ENCODE results near the gene TTC27.

Gene TTC27

GRCh38 chr2:32849456-32850194 is 221.8 kb downstream of the TTC27 start:
- DNase-seq (ENCODE audit: low read depth, low spot score), result no peak
- Histone ChIP-seq H3K4me3 (no peak overlapping the region), H3K9me3 (ENCODE audit: low read depth, low read length) (no peaks in the 10 kb centered on the region), H3K36me3 (ENCODE audit: insufficient read depth, low read length) (no peaks in the 10 kb centered on the region), H3K27ac (no peak overlapping the region), H3K9ac (ENCODE audit: insufficient read length) (no peak overlapping the region)
- TF ChIP-seq EZH2 (IDR thresholded peaks at IDR 0.05) (no peak), FOXP2 (optimal IDR thresholded peaks at IDR 0.05; ENCODE audit: control extremely low read depth, extremely low read length, insufficient read depth) (no peak), POLR2AphosphoS5 (IDR thresholded peaks at IDR 0.05; ENCODE audit: borderline replicate concordance, low read depth, low read length) (no peak)

- TF ChIP-seq EZH2 (IDR thresholded peaks at IDR 0.05) (no peak), FOXP2 (optimal IDR thresholded peaks at IDR 0.05; ENCODE audit: control extremely low read depth, extremely low read length, insufficient read depth) (no peak), POLR2AphosphoS5 (IDR thresholded peaks at IDR 0.05; ENCODE audit: borderline replicate concordance, low read depth, low read length) (no peak)
- Histone ChIP-seq H3K9me3 (ENCODE audit: low read depth, low read length) (no peaks in the 10 kb centered on the region), H3K36me3 (ENCODE audit: insufficient read depth, low read length) (no peaks in the 10 kb centered on the region), H3K4me3 (no peak overlapping the region), H3K27ac (no peak overlapping the region), H3K9ac (ENCODE audit: insufficient read length) (no peak overlapping the region)
- no peak for DNase-seq (ENCODE audit: low read depth, low spot score)
Observed at GRCh38 chr2:32851777-32852439, 224.1 kb downstream of the TTC27 start.

GRCh38 chr2:32852856-32853255 is 225.0 kb downstream of the TTC27 start:
- TF ChIP-seq EZH2 (IDR thresholded peaks at IDR 0.05) (no peak), FOXP2 (optimal IDR thresholded peaks at IDR 0.05; ENCODE audit: control extremely low read depth, extremely low read length, insufficient read depth) (no peak), POLR2AphosphoS5 (IDR thresholded peaks at IDR 0.05; ENCODE audit: borderline replicate concordance, low read depth, low read length) (no peak)
- no peaks in the 10 kb centered on the region for H3K36me3 ChIP-seq (ENCODE audit: insufficient read depth, low read length)

GRCh38 chr2:32856891-32857290 is 229.0 kb downstream of the TTC27 start:
- no peak overlapping the region for H3K4me3 ChIP-seq
- H3K9me3 ChIP-seq (ENCODE audit: low read depth, low read length), result no peaks in the 10 kb centered on the region
- DNase-seq (ENCODE audit: low read depth, low spot score), result no peak
- H3K36me3 ChIP-seq (ENCODE audit: insufficient read depth, low read length), result no peaks in the 10 kb centered on the region
- no peak overlapping the region for H3K9ac ChIP-seq (ENCODE audit: insufficient read length)
- H3K27ac ChIP-seq, result no peak overlapping the region
- no peak for TF ChIP-seq FOXP2 (optimal IDR thresholded peaks at IDR 0.05; ENCODE audit: control extremely low read depth, extremely low read length, insufficient read depth)
- TF ChIP-seq POLR2AphosphoS5 (IDR thresholded peaks at IDR 0.05; ENCODE audit: borderline replicate concordance, low read depth, low read length), result no peak
- no peak for TF ChIP-seq EZH2 (IDR thresholded peaks at IDR 0.05)

More at GRCh38 chr2:32852856-32853255, 225.0 kb downstream of the TTC27 start:
- Histone ChIP-seq H3K9ac (ENCODE audit: insufficient read length) (no peak overlapping the region), H3K4me3 (no peak overlapping the region), H3K27ac (no peak overlapping the region), H3K9me3 (ENCODE audit: low read depth, low read length) (no peaks in the 10 kb centered on the region)
- no peak for DNase-seq (ENCODE audit: low read depth, low spot score)

- TF ChIP-seq FOXP2 (optimal IDR thresholded peaks at IDR 0.05; ENCODE audit: control extremely low read depth, extremely low read length, insufficient read depth), result no peak
Observed at GRCh38 chr2:32858713-32859112, 230.9 kb downstream of the TTC27 start.

GRCh38 chr2:32860385-32860784 is 232.5 kb downstream of the TTC27 start:
- Histone ChIP-seq H3K9ac (ENCODE audit: insufficient read length) (no peak overlapping the region), H3K36me3 (ENCODE audit: insufficient read depth, low read length) (no peaks in the 10 kb centered on the region), H3K27ac (no peak overlapping the region), H3K4me3 (no peak overlapping the region), H3K9me3 (ENCODE audit: low read depth, low read length) (no peaks in the 10 kb centered on the region)
- no peak for TF ChIP-seq EZH2 (IDR thresholded peaks at IDR 0.05)
- TF ChIP-seq POLR2AphosphoS5 (IDR thresholded peaks at IDR 0.05; ENCODE audit: borderline replicate concordance, low read depth, low read length), result no peak
- TF ChIP-seq FOXP2 (optimal IDR thresholded peaks at IDR 0.05; ENCODE audit: control extremely low read depth, extremely low read length, insufficient read depth), result no peak
- DNase-seq (ENCODE audit: low read depth, low spot score), result no peak

More at GRCh38 chr2:32858713-32859112, 230.9 kb downstream of the TTC27 start:
- H3K36me3 ChIP-seq (ENCODE audit: insufficient read depth, low read length), result no peaks in the 10 kb centered on the region
- no peak overlapping the region for H3K27ac ChIP-seq
- H3K9me3 ChIP-seq (ENCODE audit: low read depth, low read length), result no peaks in the 10 kb centered on the region
- no peak for DNase-seq (ENCODE audit: low read depth, low spot score)
- H3K9ac ChIP-seq (ENCODE audit: insufficient read length), result no peak overlapping the region
- H3K4me3 ChIP-seq, result no peak overlapping the region

GRCh38 chr2:32862269-32863055 is 234.6 kb downstream of the TTC27 start:
- Histone ChIP-seq H3K4me3 (no peak overlapping the region), H3K36me3 (ENCODE audit: insufficient read depth, low read length) (no peaks in the 10 kb centered on the region), H3K9ac (ENCODE audit: insufficient read length) (no peak overlapping the region), H3K9me3 (ENCODE audit: low read depth, low read length) (no peaks in the 10 kb centered on the region), H3K27ac (no peak overlapping the region)
- no peak for TF ChIP-seq POLR2AphosphoS5 (IDR thresholded peaks at IDR 0.05; ENCODE audit: borderline replicate concordance, low read depth, low read length)
- no peak for TF ChIP-seq FOXP2 (optimal IDR thresholded peaks at IDR 0.05; ENCODE audit: control extremely low read depth, extremely low read length, insufficient read depth)
- no peak for TF ChIP-seq EZH2 (IDR thresholded peaks at IDR 0.05)
- no peak for DNase-seq (ENCODE audit: low read depth, low spot score)

GRCh38 chr2:32863326-32863725 is 235.5 kb downstream of the TTC27 start:
- TF ChIP-seq POLR2AphosphoS5 (IDR thresholded peaks at IDR 0.05; ENCODE audit: borderline replicate concordance, low read depth, low read length), result no peak
- H3K9ac ChIP-seq (ENCODE audit: insufficient read length), result no peak overlapping the region
- DNase-seq (ENCODE audit: low read depth, low spot score), result no peak
- no peaks in the 10 kb centered on the region for H3K9me3 ChIP-seq (ENCODE audit: low read depth, low read length)
- no peak overlapping the region for H3K4me3 ChIP-seq
- H3K36me3 ChIP-seq (ENCODE audit: insufficient read depth, low read length), result no peaks in the 10 kb centered on the region
- no peak overlapping the region for H3K27ac ChIP-seq
